Hepatocyte (in vitro differentiated cells): ENCODE results near the gene TMEM255B.

ENCODE experiments used
- EZH2 ChIP-seq: fragments of 200-600 bp; sonication (generic); IDR thresholded peaks from 2 replicates; pipeline ENCODE4 v1.6.1; 2016; ENCODE audit warnings: antibody characterized with exemption, mild to moderate bottlenecking, borderline replicate concordance
- TF ChIP-seq, protein P1 (sequence below): fragments of 200-600 bp; sonication (generic); IDR thresholded peaks from 2 replicates; pipeline ENCODE4 v1.5.1; 2016; ENCODE audit warnings: antibody characterized with exemption, mild to moderate bottlenecking; ENCODE audit not compliant: poor library complexity

DNA sequence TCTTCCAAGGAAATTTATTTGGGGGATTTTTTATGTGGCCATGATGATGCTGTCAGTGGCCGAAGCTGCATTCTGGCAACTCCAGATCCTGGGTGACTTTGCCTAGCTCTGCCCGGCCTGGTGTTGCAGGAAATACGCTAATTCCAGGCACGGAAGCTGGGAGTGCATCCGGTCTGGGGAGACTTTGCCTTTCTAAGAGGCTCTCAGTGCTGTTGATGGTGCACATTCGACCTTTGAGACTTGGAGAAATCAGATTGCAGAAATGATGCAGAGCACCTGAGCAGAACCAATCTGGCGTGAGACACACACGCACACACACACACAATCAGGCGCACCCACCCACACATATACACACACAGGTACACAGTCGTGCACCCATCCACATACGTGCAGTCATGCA, 5.9 kb upstream of the TMEM255B start:
- TF ChIP-seq, protein P1, sequence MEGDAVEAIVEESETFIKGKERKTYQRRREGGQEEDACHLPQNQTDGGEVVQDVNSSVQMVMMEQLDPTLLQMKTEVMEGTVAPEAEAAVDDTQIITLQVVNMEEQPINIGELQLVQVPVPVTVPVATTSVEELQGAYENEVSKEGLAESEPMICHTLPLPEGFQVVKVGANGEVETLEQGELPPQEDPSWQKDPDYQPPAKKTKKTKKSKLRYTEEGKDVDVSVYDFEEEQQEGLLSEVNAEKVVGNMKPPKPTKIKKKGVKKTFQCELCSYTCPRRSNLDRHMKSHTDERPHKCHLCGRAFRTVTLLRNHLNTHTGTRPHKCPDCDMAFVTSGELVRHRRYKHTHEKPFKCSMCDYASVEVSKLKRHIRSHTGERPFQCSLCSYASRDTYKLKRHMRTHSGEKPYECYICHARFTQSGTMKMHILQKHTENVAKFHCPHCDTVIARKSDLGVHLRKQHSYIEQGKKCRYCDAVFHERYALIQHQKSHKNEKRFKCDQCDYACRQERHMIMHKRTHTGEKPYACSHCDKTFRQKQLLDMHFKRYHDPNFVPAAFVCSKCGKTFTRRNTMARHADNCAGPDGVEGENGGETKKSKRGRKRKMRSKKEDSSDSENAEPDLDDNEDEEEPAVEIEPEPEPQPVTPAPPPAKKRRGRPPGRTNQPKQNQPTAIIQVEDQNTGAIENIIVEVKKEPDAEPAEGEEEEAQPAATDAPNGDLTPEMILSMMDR, result no peak
- TF ChIP-seq EZH2, result no peak
